GM12865 (cell line): Measurements from ENCODE around the gene SIX4.

ENCODE experiments used
- DNase-seq: peaks from one replicate; pipeline ENCODE4 v3.0.0; 2010; ENCODE audit warnings: low read depth
- H3K4me3 ChIP-seq: 2 replicates; pipeline ENCODE4 v1.5.1; 2011; ENCODE audit warnings: mild to moderate bottlenecking, low read depth, low read length, control low read depth
- TF ChIP-seq, protein P1 (sequence below): IDR thresholded peaks from 2 replicates; pipeline ENCODE4 v1.5.1; 2011; ENCODE audit warnings: low read length, control low read depth, low read depth, inconsistent platforms; ENCODE audit not compliant: insufficient read depth; ENCODE audit errors: missing control alignments

Gene SIX4

GRCh38 chr14:60684203-60684602, 39.9 kb downstream of the SIX4 start:
- H3K4me3 ChIP-seq = no peak overlapping the region
- no peak for DNase-seq
- TF ChIP-seq, protein P1, sequence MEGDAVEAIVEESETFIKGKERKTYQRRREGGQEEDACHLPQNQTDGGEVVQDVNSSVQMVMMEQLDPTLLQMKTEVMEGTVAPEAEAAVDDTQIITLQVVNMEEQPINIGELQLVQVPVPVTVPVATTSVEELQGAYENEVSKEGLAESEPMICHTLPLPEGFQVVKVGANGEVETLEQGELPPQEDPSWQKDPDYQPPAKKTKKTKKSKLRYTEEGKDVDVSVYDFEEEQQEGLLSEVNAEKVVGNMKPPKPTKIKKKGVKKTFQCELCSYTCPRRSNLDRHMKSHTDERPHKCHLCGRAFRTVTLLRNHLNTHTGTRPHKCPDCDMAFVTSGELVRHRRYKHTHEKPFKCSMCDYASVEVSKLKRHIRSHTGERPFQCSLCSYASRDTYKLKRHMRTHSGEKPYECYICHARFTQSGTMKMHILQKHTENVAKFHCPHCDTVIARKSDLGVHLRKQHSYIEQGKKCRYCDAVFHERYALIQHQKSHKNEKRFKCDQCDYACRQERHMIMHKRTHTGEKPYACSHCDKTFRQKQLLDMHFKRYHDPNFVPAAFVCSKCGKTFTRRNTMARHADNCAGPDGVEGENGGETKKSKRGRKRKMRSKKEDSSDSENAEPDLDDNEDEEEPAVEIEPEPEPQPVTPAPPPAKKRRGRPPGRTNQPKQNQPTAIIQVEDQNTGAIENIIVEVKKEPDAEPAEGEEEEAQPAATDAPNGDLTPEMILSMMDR = no peak

- TF ChIP-seq, protein P1 = no peak
- no peak overlapping the region for H3K4me3 ChIP-seq
- no peak for DNase-seq
Measured at GRCh38 chr14:60681271-60681670, 42.9 kb downstream of the SIX4 start.

- TF ChIP-seq, protein P1 = no peak
- no peak for DNase-seq
- no peak overlapping the region for H3K4me3 ChIP-seq
Measured at GRCh38 chr14:60680511-60680910, 43.6 kb downstream of the SIX4 start.

DNA sequence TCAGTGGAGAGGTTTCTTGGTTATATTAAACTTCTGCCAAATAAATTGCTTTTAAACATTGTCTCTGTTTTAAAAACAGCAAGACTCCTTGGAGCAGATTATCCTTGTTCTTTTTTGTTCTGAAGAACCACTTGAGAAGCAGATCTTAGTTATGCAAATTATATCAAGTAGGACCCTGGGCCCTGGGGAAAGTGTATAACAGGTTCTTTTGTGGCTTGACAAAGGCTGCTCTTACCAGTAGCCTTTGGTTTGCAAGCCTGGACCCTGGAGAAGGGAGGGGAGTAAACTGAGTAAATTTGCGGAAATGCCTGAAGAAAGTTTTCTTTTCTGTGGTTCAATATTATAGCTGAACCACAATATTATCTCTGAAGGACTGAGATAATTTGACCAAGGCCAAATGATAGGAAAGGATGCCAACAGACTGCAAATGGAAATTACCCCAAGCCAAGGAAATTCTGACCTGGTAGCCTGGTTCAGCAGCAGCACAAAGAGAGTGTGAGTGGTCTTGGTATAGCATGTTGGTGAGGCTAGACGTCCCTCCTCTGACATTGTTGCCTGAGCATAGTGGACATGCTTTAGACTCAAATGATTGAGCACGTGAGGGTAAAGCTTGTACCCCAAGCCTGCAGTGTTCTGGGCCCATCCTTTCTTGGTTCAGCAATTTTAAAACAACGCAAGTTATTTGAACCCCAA, 44.4 kb downstream of the SIX4 start:
- TF ChIP-seq, protein P1 = no peak

DNA sequence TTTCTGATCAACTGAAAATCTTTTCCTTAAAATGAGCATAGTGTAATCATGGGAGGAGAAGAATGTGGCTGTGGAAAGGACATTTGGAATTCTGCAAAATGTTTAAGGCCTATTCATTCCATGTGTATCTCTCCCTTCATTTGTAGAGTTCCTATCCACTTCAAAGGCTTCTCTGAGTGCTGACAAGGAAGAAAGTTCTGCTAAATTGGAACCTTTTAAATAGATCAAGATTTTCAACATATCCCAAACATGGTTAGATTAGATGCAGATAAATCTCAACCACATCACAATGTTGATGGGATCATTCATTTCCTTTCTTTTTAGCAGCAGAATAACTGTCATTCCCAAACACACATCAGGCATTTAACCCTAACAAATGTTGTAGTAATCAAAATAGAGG, 46.5 kb downstream of the SIX4 start:
- H3K4me3 ChIP-seq = no peak overlapping the region
- TF ChIP-seq, protein P1 = no peak
- DNase-seq = no peak

More for the DNA sequence above, 44.4 kb downstream of the SIX4 start:
- no peak for DNase-seq
- no peak overlapping the region for H3K4me3 ChIP-seq

DNA sequence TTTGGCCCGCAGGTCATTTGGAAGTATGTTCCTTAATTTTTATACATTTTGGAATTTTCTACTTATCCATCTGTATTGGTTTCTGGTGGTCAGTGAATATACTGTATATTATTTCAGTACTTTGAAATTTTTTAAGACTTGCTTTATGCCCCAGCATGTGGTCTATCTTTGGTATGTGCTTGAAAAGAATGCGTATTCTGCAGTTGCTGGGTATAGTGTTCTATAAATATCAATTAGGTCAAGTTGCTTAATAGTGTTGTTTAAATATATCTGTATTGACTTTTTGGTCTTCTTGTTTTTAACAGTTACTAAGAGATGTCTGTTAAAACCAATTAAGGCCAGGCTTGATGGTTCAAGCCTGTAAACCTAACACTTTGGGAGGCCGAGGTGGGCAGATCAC, 53.2 kb downstream of the SIX4 start:
- TF ChIP-seq, protein P1 = no peak
- no peak for DNase-seq
- H3K4me3 ChIP-seq = no peak overlapping the region
